ENCODE results near the gene LRP2BP. TPM values are rescaled to one million over a fixed set of nuclear protein-coding genes. Genes with fewer than 3 reads are reported as not detected.

Gene LRP2BP
- total RNA-seq, 1 donor, result 1.3 TPM

DNA sequence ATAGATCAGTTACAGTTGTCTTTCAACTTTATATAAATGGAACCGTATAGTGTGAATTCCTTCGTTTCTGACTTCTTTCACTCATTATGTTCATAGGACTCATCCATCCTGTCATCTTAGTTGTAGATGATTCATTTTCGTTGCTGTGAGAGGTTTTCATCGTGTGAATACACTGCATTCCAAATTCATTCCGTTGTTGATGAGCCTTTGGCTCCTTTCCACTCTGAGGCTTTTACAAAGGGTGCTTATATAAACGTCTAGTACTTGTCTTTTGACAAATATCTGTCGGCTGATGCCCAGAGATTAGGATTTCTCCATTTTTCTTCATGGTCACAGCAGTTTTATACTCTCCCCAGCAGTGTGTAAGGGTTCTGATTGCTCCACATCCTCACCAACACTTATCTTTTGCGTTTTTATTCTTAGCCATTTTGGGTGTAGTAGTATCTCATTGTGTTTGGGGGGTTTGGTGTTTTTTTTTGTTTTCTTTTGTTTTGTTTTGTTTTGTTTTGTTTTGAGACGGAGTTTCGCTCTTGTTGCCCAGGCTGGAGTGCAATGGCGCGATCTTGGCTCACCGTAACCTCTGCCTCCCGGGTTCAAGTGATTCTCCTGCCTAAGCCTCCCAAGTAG lies 48.6 kb downstream of the LRP2BP start:
- no peak for DNase-seq (ENCODE audit: low read depth)
- no peak overlapping the region for H3K4me3 ChIP-seq (ENCODE audit: low read depth, low read length)
- TF ChIP-seq, protein P1, sequence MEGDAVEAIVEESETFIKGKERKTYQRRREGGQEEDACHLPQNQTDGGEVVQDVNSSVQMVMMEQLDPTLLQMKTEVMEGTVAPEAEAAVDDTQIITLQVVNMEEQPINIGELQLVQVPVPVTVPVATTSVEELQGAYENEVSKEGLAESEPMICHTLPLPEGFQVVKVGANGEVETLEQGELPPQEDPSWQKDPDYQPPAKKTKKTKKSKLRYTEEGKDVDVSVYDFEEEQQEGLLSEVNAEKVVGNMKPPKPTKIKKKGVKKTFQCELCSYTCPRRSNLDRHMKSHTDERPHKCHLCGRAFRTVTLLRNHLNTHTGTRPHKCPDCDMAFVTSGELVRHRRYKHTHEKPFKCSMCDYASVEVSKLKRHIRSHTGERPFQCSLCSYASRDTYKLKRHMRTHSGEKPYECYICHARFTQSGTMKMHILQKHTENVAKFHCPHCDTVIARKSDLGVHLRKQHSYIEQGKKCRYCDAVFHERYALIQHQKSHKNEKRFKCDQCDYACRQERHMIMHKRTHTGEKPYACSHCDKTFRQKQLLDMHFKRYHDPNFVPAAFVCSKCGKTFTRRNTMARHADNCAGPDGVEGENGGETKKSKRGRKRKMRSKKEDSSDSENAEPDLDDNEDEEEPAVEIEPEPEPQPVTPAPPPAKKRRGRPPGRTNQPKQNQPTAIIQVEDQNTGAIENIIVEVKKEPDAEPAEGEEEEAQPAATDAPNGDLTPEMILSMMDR (IDR thresholded peaks at IDR 0.05; ENCODE audit: insufficient read depth, low read depth, low read length), result no peak

DNA sequence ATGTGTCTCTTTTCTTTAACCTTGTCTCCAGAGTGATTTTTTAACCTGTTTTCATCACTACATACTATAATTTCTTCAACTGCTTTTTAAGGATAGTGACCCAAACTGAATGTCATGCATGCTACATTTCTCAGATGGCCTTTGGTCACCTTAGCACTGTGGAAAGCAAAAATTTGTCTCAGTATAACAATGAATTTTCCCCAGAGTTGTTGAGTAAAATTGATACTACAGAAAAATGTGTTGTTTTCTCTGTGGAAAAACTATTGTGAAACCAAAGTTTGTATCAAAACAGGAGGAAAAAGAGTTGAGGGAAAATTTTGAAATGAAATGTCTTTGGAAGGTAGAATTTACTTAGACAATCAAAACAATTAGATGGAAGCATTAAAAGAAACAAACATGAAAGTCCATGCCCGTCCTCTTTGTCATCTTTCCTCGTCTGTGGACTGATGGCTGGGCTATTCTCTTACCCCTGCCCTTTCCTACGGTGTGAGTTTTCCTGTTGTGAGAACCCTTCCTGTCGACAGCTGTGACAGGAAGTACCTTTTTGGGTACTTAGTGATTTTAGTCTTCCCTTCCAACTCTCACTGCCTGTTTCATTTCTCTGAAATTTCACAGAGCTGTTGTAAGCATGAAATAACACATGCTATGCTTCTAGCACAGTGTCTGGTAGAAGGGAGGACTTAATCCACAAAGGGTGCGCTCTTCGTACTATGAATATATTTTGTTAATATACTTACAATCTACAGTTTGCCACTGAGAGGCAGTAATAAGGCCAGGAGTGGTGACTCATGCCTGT lies 50.8 kb downstream of the LRP2BP start:
- DNase-seq (ENCODE audit: low read depth), result peak; percentile 29
- TF ChIP-seq, protein P1 (IDR thresholded peaks at IDR 0.05; ENCODE audit: insufficient read depth, low read depth, low read length), result no peak
- no peak overlapping the region for H3K4me3 ChIP-seq (ENCODE audit: low read depth, low read length)

DNA sequence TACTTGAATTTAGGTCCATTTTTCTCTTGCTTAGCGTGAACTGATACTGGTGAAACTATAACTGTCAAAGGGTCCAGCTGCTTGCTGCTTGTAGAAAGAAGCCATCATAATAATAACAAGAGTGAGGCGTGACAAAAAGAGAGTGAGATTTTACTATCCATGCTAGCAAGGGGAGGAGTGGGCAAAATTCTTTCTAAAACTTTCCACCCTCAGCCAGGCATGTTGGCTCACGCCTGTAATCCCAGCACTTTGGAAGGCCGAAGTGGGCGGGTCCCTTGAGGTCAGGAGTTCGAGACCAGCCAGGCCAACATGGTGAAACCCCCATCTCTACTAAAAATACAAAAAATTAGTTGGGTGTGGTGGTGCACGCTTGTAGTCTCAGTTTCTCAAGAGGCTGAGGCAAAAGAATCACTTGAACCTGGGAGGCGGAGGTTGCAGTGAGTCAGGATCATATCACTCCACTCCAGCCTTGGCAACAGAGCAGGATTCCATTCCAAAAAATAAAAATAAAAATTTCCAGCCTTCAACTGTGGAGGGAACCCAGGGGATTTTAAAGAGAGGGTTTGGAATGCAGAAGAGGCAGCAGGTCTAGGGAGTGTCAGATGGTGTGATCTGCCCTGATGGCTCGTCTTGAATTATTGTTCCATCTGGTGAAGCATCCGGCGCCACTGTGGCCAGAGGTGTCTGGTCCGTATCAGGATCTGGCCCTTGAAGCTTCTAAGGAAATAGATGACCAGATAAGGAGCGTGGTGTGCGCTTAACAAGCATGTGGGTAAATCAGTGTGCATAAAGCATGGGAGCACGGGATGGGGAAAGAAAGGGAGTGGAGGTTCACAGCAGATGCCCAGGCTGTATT lies 51.8 kb downstream of the LRP2BP start:
- H3K4me3 ChIP-seq (ENCODE audit: low read depth, low read length), result no peak overlapping the region
- DNase-seq (ENCODE audit: low read depth), result peak; percentile 90

DNA sequence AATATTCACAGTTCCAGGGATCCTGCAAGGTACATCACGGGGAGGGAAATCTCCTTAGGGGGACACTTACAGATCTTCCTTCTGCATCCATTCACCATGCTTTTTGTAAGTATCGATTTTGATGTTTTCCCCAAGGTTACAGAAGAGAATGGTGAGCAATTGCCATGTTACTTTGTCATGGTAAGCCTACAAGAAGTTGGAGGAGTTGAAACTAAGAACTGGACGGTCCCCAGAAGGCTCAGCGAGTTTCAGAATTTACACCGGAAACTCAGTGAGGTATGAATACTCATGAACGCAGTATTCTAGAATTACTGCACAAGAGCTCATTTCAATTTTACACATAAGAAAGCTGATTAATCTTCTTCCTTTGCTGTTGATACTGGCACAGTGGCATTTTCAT lies 53.9 kb downstream of the LRP2BP start:
- no peak for DNase-seq (ENCODE audit: low read depth)
- TF ChIP-seq, protein P1 (IDR thresholded peaks at IDR 0.05; ENCODE audit: insufficient read depth, low read depth, low read length), result no peak
- no peak overlapping the region for H3K4me3 ChIP-seq (ENCODE audit: low read depth, low read length)

More for the DNA sequence above, 51.8 kb downstream of the LRP2BP start:
- TF ChIP-seq, protein P1 (IDR thresholded peaks at IDR 0.05; ENCODE audit: insufficient read depth, low read depth, low read length), result no peak

DNA sequence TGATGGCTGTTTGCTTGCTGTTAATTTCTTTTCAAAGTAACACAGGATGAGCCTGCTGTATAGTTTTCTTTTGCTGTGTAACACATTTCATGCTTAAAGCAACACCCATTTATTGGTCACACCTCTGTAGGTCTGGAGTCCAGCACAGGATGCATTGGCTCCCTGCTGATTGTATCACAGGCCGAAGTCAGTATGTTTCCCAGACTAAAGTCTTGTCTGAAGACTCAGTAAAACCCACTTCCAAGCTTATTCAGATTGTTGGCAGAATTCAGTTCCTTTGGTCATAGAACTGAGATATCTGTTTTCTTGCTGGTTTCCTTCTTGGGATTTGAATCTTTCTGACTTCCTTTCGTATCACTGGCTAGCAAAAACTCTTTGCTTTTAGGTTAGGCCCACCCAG lies 54.3 kb downstream of the LRP2BP start:
- no peak overlapping the region for H3K4me3 ChIP-seq (ENCODE audit: low read depth, low read length)
- TF ChIP-seq, protein P1 (IDR thresholded peaks at IDR 0.05; ENCODE audit: insufficient read depth, low read depth, low read length), result no peak
- no peak for DNase-seq (ENCODE audit: low read depth)

DNA sequence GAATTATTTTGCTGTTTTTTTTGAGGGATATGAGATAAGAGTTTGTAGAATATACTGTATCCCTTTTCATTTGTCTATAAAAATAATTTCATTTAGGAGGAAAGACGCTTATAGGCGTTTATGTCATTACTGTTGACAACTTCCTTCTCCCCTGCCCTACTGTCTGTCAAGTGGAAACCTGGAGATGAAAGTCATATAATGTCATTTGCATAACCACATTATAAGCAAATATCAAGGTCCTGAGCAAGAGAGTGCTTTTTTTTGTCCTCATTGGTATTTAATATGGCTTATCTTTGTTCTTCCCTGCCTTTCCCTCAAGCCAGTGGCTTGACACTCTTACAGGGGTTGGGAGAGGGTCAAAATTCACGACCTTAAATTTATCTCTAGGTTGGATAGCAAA lies 55.8 kb downstream of the LRP2BP start:
- no peak for DNase-seq (ENCODE audit: low read depth)
- TF ChIP-seq, protein P1 (IDR thresholded peaks at IDR 0.05; ENCODE audit: insufficient read depth, low read depth, low read length), result no peak
- H3K4me3 ChIP-seq (ENCODE audit: low read depth, low read length), result no peak overlapping the region

Data from fibroblast of villous mesenchyme (primary cell).